Spleen (tissue), 7 donors: ENCODE measurements around the gene CPLANE1.

Source experiments
- CTCF ChIP-seq, 11 experiments: fragments of 200-600 bp in 7 of 11; fragments of 450-650 bp in 4 of 11; sonication (generic) in 4 of 11; IDR thresholded peaks in 8 of 11; conservative IDR thresholded peaks in 3 of 11; 1 replicate in 7 of 11; 2 replicates in 4 of 11; pipeline versions ENCODE4 v1.4.0 to v1.8.0; 2016 to 2021; ENCODE audit warnings: antibody characterized with exemption in 11 of 11, inconsistent platforms in 4 of 11, mild to moderate bottlenecking in 1 of 11
- POLR2A ChIP-seq, 3 donors: fragments of 450-650 bp; IDR thresholded peaks; one replicate each; pipeline ENCODE4 v1.5.1; 2017; ENCODE audit warnings: antibody characterized with exemption in 3 of 3, mild to moderate bottlenecking in 1 of 3
- donor health status: DM: no; HTN: no; CAD: no; lungs with moderate emphysema.
- donor health status: DM: no; HTN: no; CAD: no.
- donor health status: DM: no; HTN: no; CAD: no.

DNA sequence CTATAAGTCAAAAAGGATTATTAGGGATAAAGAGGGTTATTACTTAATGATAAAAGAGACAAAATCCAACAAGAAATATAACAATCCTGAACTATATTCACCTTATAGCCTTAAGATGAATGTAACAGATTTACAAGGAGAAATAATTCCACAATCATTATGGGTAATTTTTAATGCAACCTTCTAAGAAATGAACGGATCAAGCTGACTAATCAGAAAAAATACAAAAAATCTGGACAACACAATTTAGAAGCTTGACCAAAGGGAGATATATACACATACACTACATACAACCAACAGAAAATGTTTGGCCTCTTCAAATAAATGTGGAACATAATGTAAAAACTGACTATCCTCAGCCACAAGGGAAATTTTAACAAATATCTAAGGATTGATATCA is 102.3 kb downstream of the CPLANE1 start:
- TF ChIP-seq CTCF (IDR thresholded peaks at IDR 0.05 in 8 of 11, conservative IDR thresholded peaks at IDR 0.05 in 3 of 11): no peak
- TF ChIP-seq POLR2A (IDR thresholded peaks at IDR 0.05): no peak
